ENCODE measurements around the gene FARP1. TPM values are rescaled to one million over a fixed set of nuclear protein-coding genes. Genes with fewer than 3 reads are reported as not detected.

FARP1 gene
- total and polyA plus RNA-seq, 2 of the 13 experiments (the other 11 are each of a cell fraction or from before 2014, with no cell fraction given) = 70.6 to 126 TPM

- TF ChIP-seq USF2 (IDR thresholded peaks at IDR 0.05; ENCODE audit: low read depth, low read length) = no peak
- no peak for TF ChIP-seq USF2 (CRISPR knock-in tag; IDR thresholded peaks at IDR 0.05; ENCODE audit: borderline replicate concordance)
- peak; percentile 58; the same call in 1 of the 2 replicates for TF ChIP-seq BORCS8-MEF2B (CRISPR knock-in tag; IDR thresholded peaks at IDR 0.05)
- TF ChIP-seq KLF9 (CRISPR knock-in tag; IDR thresholded peaks at IDR 0.05; ENCODE audit: low read depth) = no peak
- peak; percentile 92 for TF ChIP-seq MED1 (CRISPR knock-in tag; IDR thresholded peaks at IDR 0.05)
- TF ChIP-seq ZNF282 (IDR thresholded peaks at IDR 0.05; ENCODE audit: partially characterized antibody) = no peak
- no peak for TF ChIP-seq ZNF562 (CRISPR knock-in tag; IDR thresholded peaks at IDR 0.05; ENCODE audit: borderline replicate concordance)
- no peak for TF ChIP-seq MLXIP (CRISPR knock-in tag; IDR thresholded peaks at IDR 0.05; ENCODE audit: borderline replicate concordance)
- TF ChIP-seq PBX3 (CRISPR knock-in tag; IDR thresholded peaks at IDR 0.05; ENCODE audit: borderline replicate concordance) = no peak
- TF ChIP-seq ZNF713 (CRISPR knock-in tag; IDR thresholded peaks at IDR 0.05) = no peak
- TF ChIP-seq XBP1 (CRISPR knock-in tag; IDR thresholded peaks at IDR 0.05) = no peak
- TF ChIP-seq ZNF350 (CRISPR knock-in tag; IDR thresholded peaks at IDR 0.05; ENCODE audit: borderline replicate concordance, low read depth) = peak; percentile 51
- TF ChIP-seq AKAP8 (CRISPR knock-in tag; IDR thresholded peaks at IDR 0.05) = no peak
- TF ChIP-seq TFE3 (CRISPR knock-in tag; IDR thresholded peaks at IDR 0.05) = peak; percentile 59; the same call in 1 of the 2 replicates
- TF ChIP-seq ZNF615 (CRISPR knock-in tag; IDR thresholded peaks at IDR 0.05; ENCODE audit: borderline replicate concordance) = no peak
- no peak for TF ChIP-seq ZZZ3 (CRISPR knock-in tag; IDR thresholded peaks at IDR 0.05; ENCODE audit: borderline replicate concordance)
- peak; percentile 61 for TF ChIP-seq TBL1XR1 (IDR thresholded peaks at IDR 0.05; ENCODE audit: borderline replicate concordance, low read length, partially characterized antibody)
Measured at GRCh38 chr13:98173431-98174152, 30.7 kb downstream of the FARP1 start (continued).

Measured in HepG2 (cell line).